GM21515 (cell line): ENCODE data around the gene ABCB10.
"Not testable (repeated sequence)": the region's sequence is repeated elsewhere in the genome, so short reads cannot be mapped to it uniquely, and the experiment has no call there.

Source experiments
- ATAC-seq: cut with Tn5 transposase; IDR thresholded peaks from one replicate; pipeline ENCODE4 v1.9.1; 2021; ENCODE audit not compliant: unreplicated experiment

The ABCB10 gene

DNA sequence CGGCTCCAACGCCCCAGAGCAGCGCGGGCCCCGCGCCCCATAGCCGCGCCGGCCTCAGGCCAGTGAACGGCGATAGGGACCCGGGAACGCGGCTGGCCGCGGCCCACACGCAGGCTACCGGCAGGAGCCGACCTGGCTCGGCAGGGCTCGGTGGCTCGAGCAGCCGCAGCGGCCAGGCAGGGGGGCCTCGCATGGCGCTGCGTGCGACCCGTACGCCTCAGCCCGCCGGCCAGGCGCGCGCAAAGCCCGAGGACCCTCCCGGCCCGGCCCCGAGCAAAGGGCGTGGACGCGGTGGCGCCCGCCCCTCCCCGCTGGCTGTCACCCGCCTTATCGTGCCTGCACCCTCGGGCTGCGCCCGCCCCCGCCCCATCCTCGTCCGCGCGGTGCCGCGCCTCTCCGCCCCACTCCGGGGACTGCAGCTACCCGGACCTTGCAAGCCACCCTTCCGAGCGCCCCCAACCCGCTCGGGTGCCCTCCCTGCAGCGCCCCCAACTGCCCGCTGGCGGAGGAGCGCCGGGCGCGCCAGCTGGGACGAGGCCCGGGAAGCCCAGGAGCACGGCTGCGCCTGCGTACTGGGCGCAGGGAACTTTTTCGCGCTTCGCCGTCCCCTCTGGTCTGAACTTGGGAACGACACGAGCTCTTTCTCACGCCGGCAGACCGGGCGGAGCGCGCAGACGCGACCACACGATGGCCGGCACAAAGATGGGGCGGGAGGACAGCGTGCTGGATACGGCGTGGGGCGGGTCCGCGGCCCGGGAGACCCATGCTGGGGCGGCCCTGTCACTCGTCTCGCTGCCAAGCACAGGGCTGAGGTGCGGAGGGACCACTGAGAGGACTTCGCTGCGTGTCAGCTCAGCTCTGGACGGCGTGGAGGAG lies at the start of gene ABCB10:
Gene ABCB10 (minus strand): TSS at position 248 of the 876 bp plus-strand sequence. CDS start 55 bp downstream, at position 193.
- ATAC-seq = peak; percentile 79

DNA sequence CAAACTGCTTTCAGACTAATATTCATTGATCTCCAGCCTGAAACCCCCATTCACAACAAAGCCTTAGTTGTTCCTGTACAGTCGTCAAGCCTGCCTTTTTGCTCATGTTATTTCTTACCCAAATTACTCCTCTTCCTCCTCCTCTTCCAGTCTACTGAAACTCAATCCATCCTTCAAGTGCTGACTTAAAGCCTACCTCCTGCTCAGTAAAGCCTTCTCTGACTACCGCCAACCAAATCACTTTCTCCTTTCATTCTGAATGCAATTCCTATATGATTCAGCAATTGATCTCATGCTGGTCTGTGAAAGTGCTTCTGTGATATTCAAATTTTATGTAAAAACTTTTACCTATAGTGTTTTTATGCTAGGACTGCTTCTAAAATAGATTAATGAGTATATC lies 48.9 kb upstream of the ABCB10 start:
- no peak for ATAC-seq

DNA sequence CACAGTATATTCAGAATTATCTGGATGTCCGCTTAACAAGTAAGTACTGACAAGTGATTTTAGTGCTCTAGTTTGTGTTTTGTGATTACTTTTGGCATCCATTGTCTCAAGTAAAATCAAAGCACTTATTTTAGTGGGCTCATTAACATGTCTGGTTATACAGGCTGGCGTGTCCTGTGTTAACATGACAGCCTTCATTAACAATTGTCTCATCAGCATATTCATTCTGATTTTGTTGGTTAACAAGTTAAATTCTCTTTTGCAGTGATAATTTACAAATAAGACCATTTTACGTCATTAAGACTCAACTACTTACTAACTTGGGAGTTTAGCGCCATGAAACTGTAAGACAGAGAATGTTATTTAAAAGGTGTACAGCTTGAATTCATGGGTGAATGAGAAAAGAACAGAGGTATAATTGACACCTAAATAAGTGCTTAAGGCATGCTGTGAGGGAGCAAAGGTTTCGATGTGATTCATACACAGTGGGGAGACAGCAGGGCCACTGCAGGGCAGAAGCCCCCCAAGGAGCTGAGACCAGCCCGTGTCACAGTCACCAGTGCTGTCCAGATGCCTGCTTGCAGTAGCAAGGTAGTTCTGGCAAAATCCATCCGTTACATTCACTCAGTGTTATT lies 45.0 kb upstream of the ABCB10 start:
- no peak for ATAC-seq

DNA sequence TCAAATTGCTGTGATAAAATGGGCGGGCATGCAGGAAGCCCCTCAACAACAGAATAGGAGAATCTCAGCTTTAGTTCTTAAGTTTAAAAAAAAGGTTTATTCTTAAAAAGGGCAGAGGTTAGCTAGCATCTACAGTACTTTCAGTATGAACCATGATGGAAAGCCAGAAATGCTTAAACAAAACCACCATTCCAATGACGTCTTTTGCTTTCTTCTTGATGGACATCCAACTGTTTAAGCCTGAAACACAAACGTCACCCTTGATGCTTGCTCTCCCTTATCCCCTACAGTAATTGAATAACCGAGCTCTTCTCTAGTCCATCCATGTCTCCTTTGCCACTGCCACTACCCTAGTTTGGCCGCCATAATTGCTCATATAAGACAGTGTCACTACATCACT lies 41.7 kb upstream of the ABCB10 start:
- no peak for ATAC-seq

DNA sequence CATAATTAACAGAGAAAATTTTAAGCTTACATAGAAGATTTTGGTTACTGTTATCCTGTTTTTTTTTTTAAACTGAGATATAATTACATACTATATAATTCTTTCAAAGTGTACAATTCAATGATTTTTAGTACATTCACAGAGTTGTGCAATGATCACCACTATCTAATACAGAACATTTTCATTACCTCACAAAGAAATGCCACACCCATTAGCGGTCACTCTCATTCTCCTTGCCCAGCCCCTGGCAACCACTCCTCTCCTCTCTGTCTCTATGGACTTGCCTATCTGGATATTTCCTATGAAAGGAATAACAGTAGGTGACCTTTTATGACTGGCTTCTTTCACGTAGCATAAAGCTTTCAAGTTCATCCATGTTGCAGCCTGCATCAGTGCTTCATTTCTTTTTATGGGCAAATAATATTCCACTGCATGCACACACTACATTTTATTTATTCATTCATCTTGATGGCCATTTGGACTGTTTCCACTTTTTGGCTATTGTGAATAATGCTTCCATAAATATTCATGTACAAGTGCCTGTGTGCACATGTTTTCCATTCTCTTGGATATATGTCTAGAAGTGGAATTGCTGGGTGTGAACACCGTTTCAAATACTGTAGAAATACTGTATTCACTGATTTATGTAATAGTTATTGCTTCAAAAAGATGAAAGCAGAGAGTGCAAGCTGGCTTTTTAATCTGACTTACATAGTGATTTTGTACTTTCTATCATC lies 40.9 kb upstream of the ABCB10 start:
- no peak for ATAC-seq

DNA sequence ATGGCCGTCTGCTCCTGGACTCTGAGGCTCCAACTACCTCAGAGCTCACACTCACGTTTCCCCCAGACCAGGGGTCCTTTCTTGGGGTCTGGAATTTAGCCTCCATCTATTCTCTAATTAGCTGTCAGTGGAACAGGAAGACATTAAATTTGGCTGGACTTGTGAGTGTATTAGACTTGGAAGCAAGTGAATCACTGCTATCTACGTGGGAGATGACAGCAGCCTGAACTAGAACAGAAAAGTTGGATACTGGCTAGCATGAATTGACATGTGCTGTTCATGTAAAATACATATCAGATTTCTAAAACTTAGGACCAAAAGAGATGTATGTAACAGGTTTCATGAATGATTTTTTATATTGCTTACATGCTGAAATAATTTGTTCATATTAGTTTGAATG lies 39.4 kb upstream of the ABCB10 start:
- no peak for ATAC-seq

DNA sequence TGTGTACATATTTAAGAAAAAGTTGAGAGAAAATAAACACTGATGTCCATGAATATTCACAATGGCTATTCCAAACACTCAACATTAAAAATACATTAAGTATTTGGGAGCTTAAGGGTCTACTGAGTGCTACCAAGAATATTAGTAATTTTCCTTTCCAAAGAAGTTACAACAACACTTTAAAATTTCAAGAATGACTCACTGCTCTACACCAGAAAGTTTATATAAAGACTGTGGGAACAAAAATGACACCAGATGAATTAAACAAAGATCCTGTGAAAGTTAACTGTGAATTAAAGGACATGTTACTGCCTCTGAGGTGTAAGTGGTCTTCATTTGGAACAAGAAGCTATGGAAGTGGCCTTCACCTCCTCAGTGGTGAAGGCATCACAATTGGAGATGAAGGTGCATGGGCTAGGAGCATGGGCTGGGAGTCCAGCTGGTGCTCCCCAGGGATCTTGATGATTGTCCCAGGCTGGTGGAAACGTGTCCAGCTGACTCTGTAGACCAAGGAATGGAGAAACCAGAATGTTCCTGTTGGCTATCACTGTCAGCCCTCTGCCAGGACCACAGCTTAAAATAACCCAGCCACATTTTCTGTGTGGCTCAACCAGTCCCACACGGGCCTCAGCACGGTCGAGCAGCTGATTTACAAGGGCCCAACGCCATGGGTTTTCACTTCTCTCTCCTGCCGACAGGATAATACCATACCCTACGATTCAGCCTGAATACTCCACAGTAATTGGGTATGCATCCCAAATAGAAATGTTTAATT lies 38.6 kb upstream of the ABCB10 start:
- ATAC-seq = no peak

DNA sequence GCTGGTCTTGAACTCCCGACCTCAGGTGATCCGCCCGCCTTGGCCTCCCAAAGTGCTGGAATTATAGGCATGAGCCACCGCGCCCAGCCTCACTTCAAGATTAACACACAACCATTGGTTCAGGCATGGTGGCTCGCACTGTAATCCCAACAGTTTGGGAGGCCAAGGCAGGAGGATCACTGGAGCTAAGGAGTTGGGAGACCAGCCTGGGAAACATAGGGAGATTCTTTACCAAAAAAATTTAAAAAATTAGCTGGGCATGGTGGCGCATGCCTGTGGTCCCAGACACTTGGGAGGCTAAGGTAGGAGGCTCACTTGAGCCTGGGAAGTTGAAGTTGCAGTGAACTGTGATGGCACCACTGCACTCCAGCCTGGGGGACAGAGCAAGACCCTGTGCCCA lies 37.4 kb upstream of the ABCB10 start:
- not testable (repeated sequence) for ATAC-seq

DNA sequence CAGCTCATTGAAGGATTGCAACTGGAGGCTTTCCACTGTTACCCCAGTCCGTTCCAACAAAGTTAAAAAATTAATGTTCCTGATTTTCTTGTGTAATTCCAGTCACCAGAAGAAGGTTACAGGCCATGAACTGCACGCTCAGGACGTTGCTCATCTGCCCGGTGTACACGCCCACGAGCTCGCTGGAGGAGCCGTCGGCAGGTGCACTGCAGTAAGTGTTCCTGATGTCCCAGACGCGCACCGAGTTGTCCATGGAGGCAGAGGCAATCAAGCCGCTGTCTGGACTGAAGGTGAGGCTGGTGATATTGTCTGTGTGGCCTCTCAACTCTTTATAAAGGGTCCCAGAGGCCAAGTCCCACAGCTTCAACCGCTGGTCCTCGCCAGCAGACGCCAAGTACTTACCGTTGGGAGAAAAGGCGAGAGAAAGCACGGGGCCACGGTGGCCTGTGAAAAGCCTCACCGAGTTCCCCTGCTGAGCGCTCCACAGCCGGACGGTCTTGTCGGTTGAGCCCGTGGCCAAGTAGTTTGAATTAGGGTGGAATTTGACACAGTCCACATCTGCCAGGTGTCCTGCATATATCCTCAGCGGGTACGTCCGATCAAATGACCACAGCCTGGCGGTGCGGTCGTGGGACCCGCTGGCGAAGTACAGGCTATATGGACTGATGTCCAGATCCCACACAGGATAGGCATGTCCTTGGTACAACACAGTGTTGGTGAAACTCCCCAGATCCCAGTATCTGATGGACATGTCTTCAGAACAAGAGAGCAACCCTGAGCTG lies 35.9 kb upstream of the ABCB10 start:
- ATAC-seq = no peak

DNA sequence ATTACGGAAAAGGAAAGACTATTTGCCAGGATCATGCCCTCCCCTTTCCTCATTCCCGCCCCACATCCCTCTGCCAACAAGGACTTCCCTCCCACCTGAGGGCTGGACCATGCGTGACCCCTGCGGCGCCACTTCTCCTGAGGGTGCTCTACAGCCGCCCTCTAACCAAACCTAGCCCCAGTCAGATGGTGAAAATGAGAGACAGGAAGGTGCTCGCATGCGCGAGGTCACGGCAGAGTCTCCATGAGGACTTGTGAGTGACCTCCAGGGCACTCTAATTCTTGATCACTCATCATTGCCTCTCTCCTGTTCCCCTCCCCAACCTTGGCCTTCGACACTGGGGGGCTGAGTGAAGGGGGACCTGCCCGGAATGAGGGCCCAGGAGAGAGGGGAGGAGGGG lies 35.3 kb upstream of the ABCB10 start:
- ATAC-seq = no peak

DNA sequence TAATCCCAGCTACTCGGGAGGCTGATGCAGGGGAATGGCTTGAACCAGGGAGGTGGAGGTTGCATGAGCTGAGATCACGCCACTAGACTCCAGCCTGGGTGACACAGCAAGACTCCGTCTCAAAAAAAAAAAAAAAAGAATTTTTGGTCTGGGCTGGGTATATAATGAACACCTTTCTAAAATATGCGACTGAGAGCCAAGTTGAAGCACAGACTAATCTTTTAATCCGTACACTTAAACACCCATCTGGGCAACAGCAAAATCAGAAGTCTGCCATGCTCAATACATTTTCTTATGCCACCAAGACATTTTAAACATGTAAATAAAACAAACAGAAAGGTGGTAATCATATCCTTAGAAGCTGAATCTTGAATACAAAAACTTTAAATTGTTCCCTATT lies 31.6 kb upstream of the ABCB10 start:
- no peak for ATAC-seq

DNA sequence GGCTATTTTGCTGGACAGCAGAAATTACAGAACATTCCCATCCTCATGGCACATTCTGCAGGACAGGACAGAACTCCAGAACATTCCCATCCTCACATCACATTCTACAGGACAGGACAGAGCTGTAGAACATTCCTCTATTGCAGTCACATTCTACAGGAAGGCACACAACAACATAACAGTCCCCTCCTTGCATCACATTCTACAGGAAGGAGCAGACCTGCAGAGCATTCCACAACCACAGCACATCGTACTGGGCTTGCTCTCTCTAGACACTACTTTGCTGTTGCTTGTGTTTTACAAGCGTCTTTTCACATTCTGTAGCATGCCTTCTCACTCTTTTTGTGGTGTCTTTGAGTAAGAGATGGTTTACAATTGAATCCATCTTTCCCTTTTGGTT lies 26.8 kb upstream of the ABCB10 start:
- ATAC-seq = no peak

DNA sequence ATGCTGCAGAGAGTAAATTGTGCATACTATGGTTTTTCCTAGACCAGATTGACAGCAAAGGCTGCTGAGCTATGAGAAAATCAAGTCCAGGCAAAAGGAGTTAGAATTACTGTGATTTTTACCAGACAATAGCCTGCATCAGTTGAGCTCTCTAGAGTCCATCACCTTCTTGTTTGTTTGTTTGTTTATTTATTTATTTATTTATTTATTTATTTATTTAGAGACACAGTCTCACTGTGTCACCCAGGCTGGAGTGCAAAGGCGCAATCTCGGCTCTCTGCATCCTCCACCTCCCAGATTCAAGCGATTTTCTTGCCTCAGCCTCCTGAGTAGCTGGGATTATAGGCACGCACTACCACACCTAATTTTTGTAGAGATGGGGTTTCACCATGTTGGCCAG lies 24.2 kb upstream of the ABCB10 start:
- ATAC-seq = no peak

DNA sequence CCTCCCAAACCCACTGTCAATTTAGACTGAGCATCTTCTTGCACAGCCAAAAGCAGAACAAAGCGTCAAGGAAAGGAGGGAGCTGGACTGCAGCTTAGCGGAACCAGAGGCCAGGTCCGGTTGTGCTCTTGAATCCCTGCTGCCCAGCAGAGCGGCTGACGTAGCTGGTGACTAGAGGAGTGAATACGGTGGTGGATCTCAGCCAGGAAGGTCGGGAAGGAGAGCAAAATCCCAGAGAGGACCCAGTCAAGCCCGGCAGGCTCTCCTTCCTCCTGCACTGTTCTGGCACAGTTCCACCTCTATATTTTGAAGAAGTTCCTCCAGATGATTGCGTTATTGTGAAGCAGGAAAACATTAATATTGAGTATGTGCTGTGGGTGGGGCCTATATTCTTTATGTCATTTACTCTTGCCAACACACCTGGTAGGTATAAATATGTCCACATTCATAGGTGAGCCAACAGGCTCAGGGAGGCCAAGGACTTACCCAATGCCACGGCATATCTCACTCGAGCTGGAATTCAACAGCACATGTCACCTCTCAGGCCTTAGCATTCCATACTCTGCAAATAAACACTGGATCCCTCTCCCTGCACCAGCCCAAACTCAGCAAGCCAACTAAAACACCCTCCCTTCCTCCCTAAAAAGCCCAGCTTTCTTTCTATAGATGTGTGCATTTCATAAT lies 23.6 kb upstream of the ABCB10 start:
- ATAC-seq = no peak

DNA sequence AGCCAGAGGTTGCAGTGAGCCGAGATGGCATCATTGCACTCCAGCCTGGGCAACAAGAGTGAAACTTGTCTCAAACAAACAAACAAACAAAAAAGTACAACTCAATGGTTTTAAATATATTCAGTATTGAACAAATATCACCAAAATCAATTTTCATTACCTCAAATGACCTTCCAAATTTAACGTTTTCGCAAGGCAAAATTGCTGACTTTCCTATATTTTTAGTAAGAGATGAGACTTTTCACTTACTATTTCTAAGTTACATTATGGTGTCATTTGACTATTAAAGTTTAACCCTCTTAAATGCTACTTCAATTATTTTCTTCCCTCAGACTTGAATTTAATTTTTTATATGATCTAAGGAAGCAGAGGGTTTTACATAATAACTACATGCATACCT lies 23.0 kb upstream of the ABCB10 start:
- ATAC-seq = no peak

DNA sequence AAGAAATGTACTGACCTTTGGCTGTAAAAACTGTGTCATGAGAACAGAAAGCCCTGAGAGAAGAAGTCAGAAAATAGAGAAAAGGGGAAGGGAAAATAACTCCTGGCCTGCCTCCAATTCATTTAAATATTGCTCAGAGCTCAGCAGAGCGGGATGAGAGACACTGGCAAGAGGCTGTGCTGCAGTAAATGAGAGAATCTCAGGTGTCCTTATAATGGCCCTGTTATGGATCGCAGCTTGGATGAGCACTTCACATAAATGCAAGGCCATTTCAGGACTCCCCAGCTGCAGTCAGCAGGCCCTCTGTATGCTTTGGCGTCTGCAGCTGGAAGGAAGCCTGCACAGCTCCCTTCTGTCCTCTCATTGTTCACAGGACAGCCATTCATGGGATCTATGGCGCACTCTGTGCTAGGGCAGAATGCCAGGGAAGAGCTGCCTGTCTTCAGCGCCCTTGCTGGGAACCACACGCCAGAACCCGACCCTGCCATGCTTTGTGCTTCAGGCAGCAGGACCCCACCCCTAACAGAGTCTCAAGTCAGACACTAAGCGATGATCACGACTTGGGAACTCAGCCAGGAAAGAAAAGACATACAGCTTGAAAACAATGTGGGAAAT lies 20.7 kb upstream of the ABCB10 start:
- peak; percentile 90 for ATAC-seq

DNA sequence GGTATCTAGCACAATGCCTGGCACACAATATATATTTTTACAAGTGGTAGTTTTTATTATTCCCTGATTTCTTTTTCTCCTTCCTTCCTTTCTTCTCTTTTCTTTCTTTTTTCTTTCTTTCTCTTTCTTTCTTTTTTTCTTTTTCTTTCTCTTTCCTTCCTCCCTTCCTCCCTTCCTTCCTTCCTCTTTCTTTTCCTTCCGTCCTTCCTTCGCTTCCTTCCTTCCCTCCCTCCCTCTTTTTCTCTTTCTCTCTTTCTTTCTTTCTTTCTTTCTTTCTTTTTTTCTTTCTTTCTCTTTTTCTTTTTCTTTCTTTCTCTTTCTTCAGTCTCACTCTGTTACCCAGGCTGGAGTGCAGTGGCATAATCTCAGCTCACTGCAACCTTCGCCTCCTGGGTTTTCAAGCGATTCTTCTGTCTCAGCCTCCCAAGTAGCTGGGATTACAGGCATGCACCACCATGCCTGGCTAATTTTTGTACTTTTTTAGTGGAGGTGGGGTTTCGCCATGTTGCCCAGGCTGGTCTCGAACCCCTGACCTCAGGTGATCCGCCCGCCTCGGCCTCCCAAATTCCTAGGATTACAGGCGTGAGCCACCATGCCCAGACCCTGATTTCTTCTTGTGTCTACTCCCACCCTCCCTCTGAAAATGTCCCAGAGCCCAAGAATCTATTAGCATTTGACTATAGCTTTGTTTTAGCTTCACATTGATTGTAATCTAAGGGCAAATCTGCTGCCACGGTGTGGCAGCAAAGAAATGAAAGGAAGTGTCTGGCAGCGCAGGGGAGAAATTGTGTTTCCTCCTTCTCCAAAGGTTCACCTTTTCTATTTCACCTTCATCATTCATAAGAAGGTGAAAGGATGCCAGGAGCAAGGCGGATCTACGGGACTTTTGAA lies 19.9 kb upstream of the ABCB10 start:
- peak; percentile 17 for ATAC-seq

DNA sequence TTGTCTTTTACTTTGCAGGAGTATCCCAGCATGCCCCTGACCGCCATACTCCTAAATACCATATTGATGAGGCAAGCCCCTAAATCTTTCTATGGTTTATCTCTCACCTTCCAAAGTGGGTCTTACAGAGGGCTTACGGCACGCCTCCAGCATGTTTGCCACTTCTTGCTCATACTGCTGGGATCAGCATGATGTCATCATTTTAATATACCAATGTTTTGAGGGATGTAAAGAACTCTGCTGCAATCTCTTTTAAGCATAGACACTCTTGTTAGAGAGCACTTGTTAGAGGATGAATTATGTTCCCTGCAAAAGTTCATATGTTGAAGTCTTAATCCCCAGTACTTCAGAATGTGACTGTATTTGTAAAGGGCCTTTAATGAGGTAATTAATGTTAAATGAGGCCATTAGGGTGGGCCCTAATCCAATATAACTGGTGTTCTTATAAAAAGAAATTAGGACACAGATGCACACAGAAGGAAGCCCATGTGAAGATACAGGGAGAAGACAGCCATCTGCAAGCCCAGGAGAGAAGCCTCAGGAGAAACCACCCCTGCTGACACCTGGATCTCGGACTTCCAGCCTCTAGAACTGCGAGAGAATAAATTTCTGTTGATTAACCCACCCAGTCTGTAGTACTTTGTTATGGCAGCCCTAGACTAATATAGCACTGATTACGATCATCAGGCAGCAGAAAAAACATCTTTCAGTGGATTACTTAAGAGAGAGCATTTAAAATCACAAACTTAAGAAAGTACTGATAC lies 16.4 kb upstream of the ABCB10 start:
- ATAC-seq = no peak
